Breast epithelium (tissue), 3 donors: ENCODE results near the gene DNAH10.

Experiments used
- CTCF ChIP-seq, 3 donors: fragments of 450-650 bp; IDR thresholded peaks; one replicate each; pipeline ENCODE4 v1.5.1; 2016 to 2017; ENCODE audit warnings: antibody characterized with exemption in 3 of 3, mild to moderate bottlenecking in 3 of 3, moderate library complexity in 3 of 3
- POLR2A ChIP-seq: fragments of 450-650 bp; IDR thresholded peaks from one replicate; pipeline ENCODE4 v1.6.1; 2016; ENCODE audit warnings: antibody characterized with exemption, mild to moderate bottlenecking, moderate library complexity
- POLR2AphosphoS5 ChIP-seq, 3 donors: sonication (generic); formaldehyde crosslinking; IDR thresholded peaks; one replicate each; pipeline ENCODE4 v1.6.1; 2017; ENCODE audit warnings: antibody characterized with exemption in 3 of 3

GRCh38 chr12:123937707-123938591 is 175.8 kb downstream of the DNAH10 start:
- TF ChIP-seq POLR2A (no peak), CTCF (IDR thresholded peaks at IDR 0.05) (no peak), POLR2AphosphoS5 (IDR thresholded peaks at IDR 0.05) (no peak)
